IPS DF 6.9 (cell line): ENCODE data around the gene TLX3.
A peak's percentile ranks its signal among the peaks of the same experiment; 100 is the strongest.
"Not testable (repeated sequence)": the region's sequence is repeated elsewhere in the genome, so short reads cannot be mapped to it uniquely, and the experiment has no call there.

Experiments used
- DNase-seq: peaks from one replicate; pipeline ENCODE4 v3.0.0-alpha.2; 2013; ENCODE audit warnings: low read depth, low spot score
- H3K27ac ChIP-seq: one replicate; pipeline ENCODE4 v1.5.1; 2013; ENCODE audit warnings: low read length, control low read depth
- H3K27me3 ChIP-seq: 2 replicates; pipeline ENCODE4 v1.6.1; 2013; ENCODE audit warnings: mild to moderate bottlenecking, low read length; ENCODE audit not compliant: control insufficient read depth, insufficient read depth
- H3K36me3 ChIP-seq: 2 replicates; pipeline ENCODE4 v1.6.1; 2013; ENCODE audit warnings: low read length; ENCODE audit not compliant: control insufficient read depth, insufficient read depth
- H3K4me1 ChIP-seq: 2 replicates; pipeline ENCODE4 v1.6.1; 2013; ENCODE audit warnings: low read length; ENCODE audit not compliant: control insufficient read depth, insufficient read depth
- H3K4me3 ChIP-seq: 2 replicates; pipeline ENCODE4 v1.5.1; 2013; ENCODE audit warnings: mild to moderate bottlenecking, low read length
- H3K9me3 ChIP-seq: 2 replicates; pipeline ENCODE4 v1.6.1; 2013; ENCODE audit warnings: low read length, inconsistent platforms; ENCODE audit not compliant: control insufficient read depth, insufficient read depth
- WGBS: extraction: QIAGEN DNeasy Blood & Tissue Kit; methylation state at CpG from one replicate; pipeline ENCODE4 v1.1.7; 2013; ENCODE audit warnings: mixed read lengths, missing lambda C conversion rate; ENCODE audit not compliant: insufficient read length, insufficient coverage; 5-methylcytosine and 5-hydroxymethylcytosine counted together

Gene TLX3

DNA sequence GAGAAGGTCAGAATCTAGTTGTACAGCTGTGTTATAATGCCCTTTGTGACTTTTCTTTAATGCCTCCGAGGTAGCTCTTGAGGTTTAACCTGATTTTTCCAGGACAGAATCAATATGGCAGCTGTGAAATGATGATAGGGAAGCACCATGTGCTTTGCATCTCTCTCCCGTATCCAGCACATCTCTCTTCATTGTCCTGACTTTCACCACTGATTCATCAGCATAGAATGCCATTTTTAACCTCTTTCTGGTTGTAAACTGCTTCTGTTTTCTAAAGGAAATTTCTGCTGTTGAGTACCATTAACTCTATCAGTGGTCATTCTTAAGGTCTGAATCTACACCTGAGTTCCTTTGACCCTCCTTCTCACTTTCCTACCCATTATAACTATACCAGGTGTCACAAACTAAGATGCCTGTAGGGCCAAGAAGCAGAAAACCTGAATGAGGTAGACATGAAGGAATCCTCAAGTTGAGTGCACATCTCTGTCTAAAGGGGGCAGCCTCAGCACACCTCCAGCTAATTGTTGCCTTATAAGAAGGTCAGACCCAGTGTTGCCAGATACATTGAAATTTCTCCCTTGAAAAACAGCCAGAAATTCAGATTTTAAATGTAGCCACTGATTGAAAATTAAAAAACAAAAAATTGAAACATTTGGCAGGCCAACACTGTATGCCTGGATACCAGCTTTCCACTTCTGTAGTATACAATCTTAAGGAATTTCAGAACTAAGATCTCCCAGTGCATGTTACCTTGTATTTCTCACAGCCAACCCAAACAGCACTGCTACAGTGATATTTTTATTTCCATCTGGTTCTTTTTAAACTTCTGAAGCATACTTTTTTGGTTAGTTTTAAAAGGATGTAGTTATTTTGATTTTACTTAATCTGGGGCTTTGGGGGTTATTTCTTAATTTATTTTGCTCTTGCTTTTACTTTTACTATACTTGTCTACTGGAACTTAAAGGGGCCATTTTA is 35.8 kb upstream of the TLX3 start:
- DNase-seq = peak; percentile 27
- no CpG with 5 or more reads among the region's 2 CpGs for WGBS
- no peak overlapping the region for H3K27ac ChIP-seq
- H3K9me3 ChIP-seq = no peaks in the 10 kb centered on the region
- no peak overlapping the region for H3K4me3 ChIP-seq
- H3K4me1 ChIP-seq = peaks cover 1% of the 10 kb centered on the region; the same call in 1 of the 2 replicates
- no peaks in the 10 kb centered on the region; the same call in none of the 2 replicates for H3K27me3 ChIP-seq
- H3K36me3 ChIP-seq = no peaks in the 10 kb centered on the region

GRCh38 chr5:171275841-171276544 is 33.1 kb upstream of the TLX3 start:
- H3K9me3 ChIP-seq = no peaks in the 10 kb centered on the region
- H3K27me3 ChIP-seq = no peaks in the 10 kb centered on the region; the same call in none of the 2 replicates
- H3K4me1 ChIP-seq = peaks cover 1% of the 10 kb centered on the region; the same call in 1 of the 2 replicates
- no CpG with 5 or more reads among the region's 5 CpGs for WGBS
- no peak overlapping the region for H3K4me3 ChIP-seq
- no peak for DNase-seq
- H3K36me3 ChIP-seq = no peaks in the 10 kb centered on the region
- H3K27ac ChIP-seq = no peak overlapping the region

DNA sequence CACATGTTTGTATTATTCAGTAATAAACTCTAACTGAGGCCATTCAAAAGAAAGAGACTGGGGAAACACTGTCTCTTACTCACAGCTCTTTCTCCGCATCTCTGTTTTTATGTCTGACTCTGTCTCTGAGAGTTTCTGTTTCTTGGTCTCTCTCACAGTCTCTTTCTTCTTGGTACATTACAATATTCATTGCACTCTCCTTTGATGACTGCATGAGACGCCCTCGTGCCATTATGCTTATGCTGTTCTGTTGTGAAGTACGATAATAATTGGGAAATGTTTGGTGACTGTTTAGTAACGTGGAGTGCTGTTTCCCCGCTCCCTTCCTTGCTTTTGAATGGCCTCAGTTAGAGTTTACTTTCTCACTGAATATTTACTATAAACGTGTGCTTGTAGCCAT is 25.3 kb upstream of the TLX3 start:
- Histone ChIP-seq H3K4me3 (no peak overlapping the region), H3K27ac (no peak overlapping the region), H3K4me1 (no peaks in the 10 kb centered on the region), H3K36me3 (no peaks in the 10 kb centered on the region), H3K9me3 (no peaks in the 10 kb centered on the region), H3K27me3 (no peaks in the 10 kb centered on the region)
- DNase-seq = no peak
- WGBS = no CpG with 5 or more reads among the region's 7 CpGs

- Histone ChIP-seq H3K4me1 (no peaks in the 10 kb centered on the region), H3K36me3 (no peaks in the 10 kb centered on the region), H3K4me3 (no peak overlapping the region), H3K9me3 (no peaks in the 10 kb centered on the region), H3K27me3 (no peaks in the 10 kb centered on the region), H3K27ac (no peak overlapping the region)
- no CpG with 5 or more reads among the region's 2 CpGs for WGBS
- DNase-seq = no peak
These were observed 23.6 kb upstream of the TLX3 start for GRCh38 chr5:171285465-171285864.

DNA sequence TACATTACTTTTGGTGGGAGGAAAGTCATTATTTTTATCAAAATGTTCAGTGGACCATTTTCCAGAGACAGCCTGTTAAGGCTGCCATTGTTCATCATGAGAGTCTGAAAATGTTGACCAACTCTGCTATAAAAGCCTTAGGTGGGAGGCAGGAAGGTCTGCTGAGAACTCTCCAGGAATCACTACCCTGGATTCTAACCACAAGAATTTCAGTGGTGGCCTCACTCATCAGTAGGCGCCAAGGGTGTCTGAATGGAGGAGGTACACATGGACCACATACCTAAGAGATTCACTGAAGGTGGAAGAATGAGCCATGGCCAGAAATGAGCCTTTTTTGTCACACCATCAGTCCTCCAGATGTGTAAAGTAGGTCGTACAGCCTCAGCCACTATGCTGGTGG is 21.0 kb upstream of the TLX3 start:
- Histone ChIP-seq H3K9me3 (no peaks in the 10 kb centered on the region), H3K4me1 (no peaks in the 10 kb centered on the region), H3K27ac (no peak overlapping the region), H3K36me3 (no peaks in the 10 kb centered on the region), H3K4me3 (no peak overlapping the region), H3K27me3 (no peaks in the 10 kb centered on the region)
- WGBS = no CpG with 5 or more reads among the region's 2 CpGs
- DNase-seq = no peak

DNA sequence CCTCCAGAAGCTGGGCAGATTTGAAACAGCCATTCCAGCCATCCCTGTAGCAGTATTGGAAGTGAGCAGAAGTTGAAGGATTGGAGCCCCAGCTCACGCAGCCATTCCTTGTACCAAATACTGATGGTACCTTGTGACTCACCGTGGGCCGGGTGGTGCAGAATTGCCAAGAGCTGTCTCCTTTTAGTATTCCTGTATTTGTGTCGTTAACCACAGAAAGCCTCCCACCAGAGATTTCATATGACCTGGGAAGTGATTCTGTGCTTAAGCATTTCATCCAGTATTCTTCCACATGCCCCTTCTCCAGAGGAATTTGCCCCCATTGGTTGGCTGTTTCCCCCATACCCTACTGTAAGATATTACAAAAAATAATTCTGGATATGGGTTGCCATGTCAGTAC is 17.7 kb upstream of the TLX3 start:
- H3K9me3 ChIP-seq = no peaks in the 10 kb centered on the region
- WGBS = no CpG with 5 or more reads among the region's 4 CpGs

DNA sequence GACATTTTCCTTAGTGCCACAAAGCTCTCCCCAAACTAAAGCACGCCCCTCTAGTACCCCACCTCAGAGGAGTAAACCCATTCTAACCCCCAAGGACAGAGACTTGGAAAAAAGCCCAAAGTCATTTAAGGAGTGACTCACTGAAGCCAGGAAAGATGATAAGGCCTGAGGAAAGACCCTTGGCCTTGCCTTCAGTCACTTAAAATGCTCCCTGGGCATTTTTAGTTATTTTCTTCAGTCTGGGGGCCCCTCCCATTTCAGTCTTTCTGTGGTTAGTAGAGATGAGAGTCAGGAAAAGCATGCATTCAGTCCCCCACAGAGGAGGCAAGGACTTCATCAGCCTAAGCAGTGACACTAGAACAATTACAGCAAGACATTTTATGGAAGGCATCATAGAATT is 13.7 kb upstream of the TLX3 start:
- H3K27ac ChIP-seq = no peak overlapping the region
- no CpG with 5 or more reads among the region's 1 CpG for WGBS
- no peak overlapping the region for H3K4me3 ChIP-seq
- no peaks in the 10 kb centered on the region for H3K36me3 ChIP-seq
- no peak for DNase-seq
- no peaks in the 10 kb centered on the region for H3K9me3 ChIP-seq
- H3K27me3 ChIP-seq = no peaks in the 10 kb centered on the region
- H3K4me1 ChIP-seq = no peaks in the 10 kb centered on the region

More for the DNA sequence above, 17.7 kb upstream of the TLX3 start:
- Histone ChIP-seq H3K4me1 (no peaks in the 10 kb centered on the region), H3K27ac (no peak overlapping the region), H3K36me3 (no peaks in the 10 kb centered on the region), H3K27me3 (no peaks in the 10 kb centered on the region), H3K4me3 (no peak overlapping the region)
- no peak for DNase-seq

DNA sequence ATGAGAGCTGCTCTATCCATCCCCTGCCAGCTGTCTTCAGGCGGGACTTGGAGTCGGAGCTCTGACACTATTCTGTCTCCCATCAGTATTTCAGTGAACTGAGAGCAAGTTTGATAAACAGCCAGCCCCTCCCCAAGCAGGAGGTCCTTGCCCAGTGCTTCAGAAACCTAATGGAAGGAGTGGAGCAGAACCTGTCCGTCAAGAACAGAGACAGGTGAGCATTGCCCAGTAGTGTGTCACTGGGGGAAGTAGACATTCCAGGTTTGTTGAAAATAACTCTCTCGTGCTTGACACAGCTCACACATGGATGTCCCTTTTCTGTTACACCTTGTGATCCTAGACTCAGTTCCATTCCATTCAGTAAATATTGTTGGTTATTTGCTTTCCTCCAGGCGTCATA is 13.2 kb upstream of the TLX3 start:
- no peak for DNase-seq
- Histone ChIP-seq H3K27ac (no peak overlapping the region), H3K27me3 (no peaks in the 10 kb centered on the region), H3K4me3 (no peak overlapping the region), H3K4me1 (no peaks in the 10 kb centered on the region), H3K9me3 (no peaks in the 10 kb centered on the region), H3K36me3 (no peaks in the 10 kb centered on the region)
- WGBS = no CpG with 5 or more reads among the region's 5 CpGs

GRCh38 chr5:171297941-171298340 is 11.1 kb upstream of the TLX3 start:
- H3K4me1 ChIP-seq, H3K27me3 ChIP-seq, H3K36me3 ChIP-seq, H3K27ac ChIP-seq, H3K4me3 ChIP-seq, H3K9me3 ChIP-seq, DNase-seq: not testable (repeated sequence)
- no CpG with 5 or more reads among the region's 6 CpGs for WGBS

DNA sequence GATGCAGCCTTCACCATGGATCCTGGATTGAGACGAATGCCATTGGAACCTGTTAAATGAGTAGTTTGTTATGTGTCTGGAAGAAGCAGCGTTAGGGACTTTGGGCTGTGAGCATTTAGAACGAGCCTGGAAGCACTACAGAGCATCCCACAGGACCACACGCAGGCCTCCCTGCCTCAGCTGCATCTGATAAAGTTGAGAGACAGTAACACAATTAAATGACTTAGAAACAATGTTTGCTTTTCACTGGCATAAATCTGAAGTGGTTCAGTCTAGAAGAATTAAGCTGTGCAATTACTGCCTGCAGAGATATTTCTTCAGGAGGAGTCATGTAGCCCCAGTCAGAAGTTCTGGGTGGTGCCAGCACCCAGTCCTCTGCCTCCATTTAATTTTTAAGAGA is 9.8 kb upstream of the TLX3 start:
- Histone ChIP-seq H3K36me3 (no peaks in the 10 kb centered on the region), H3K27ac (no peak overlapping the region), H3K27me3 (peaks cover 9% of the 10 kb centered on the region), H3K4me3 (no peak overlapping the region), H3K9me3 (no peaks in the 10 kb centered on the region), H3K4me1 (no peaks in the 10 kb centered on the region)
- no CpG with 5 or more reads among the region's 4 CpGs for WGBS
- no peak for DNase-seq
